HL-60 (cell line): ENCODE results near the gene BHLHE40.
A peak's percentile ranks its signal among the peaks of the same experiment; 100 is the strongest.

Experiments
- DNase-seq, 2 experiments: peaks; one replicate each; pipeline ENCODE4 v3.0.0-alpha.2; 2010 to 2020; ENCODE audit warnings: low read depth in 1 of 2, low spot score in 1 of 2
- H3K27ac ChIP-seq: fragments of 250-450 bp; sonication (Bioruptor Pico); replicated peaks from 2 replicates; pipeline ENCODE4 v1.5.1; 2020; ENCODE audit warnings: mild to moderate bottlenecking, moderate library complexity
- H3K27me3 ChIP-seq: fragments of 250-450 bp; sonication (Bioruptor Pico); 2 replicates; pipeline ENCODE4 v1.5.1; 2021; ENCODE audit warnings: mild to moderate bottlenecking, moderate library complexity; ENCODE audit not compliant: insufficient read depth, poor library complexity, severe bottlenecking
- H3K4me3 ChIP-seq: replicated peaks from 2 replicates; pipeline ENCODE4 v1.5.1; 2011; ENCODE audit warnings: mild to moderate bottlenecking, control low read depth, low read length; ENCODE audit not compliant: insufficient read depth
- GABPA ChIP-seq: IDR thresholded peaks from 2 replicates; pipeline ENCODE4 v1.6.1; 2012; ENCODE audit warnings: low read depth
- POLR2AphosphoS5 ChIP-seq: IDR thresholded peaks from 2 replicates; pipeline ENCODE4 v1.6.1; 2012; ENCODE audit warnings: low read depth
- SPI1 ChIP-seq: IDR thresholded peaks from 2 replicates; pipeline ENCODE4 v1.6.1; 2012; ENCODE audit warnings: low read depth, mild to moderate bottlenecking, borderline replicate concordance
- TF ChIP-seq, protein P1 (sequence below): IDR thresholded peaks from one replicate; pipeline ENCODE4 v1.5.1; 2011; ENCODE audit warnings: low read length, control low read depth, inconsistent platforms; ENCODE audit not compliant: insufficient read depth
- TF ChIP-seq, protein P2 (sequence below): IDR thresholded peaks from 2 replicates; pipeline ENCODE4 v1.6.1; 2012; ENCODE audit warnings: low read depth; ENCODE audit not compliant: insufficient replicate concordance

BHLHE40 gene

DNA sequence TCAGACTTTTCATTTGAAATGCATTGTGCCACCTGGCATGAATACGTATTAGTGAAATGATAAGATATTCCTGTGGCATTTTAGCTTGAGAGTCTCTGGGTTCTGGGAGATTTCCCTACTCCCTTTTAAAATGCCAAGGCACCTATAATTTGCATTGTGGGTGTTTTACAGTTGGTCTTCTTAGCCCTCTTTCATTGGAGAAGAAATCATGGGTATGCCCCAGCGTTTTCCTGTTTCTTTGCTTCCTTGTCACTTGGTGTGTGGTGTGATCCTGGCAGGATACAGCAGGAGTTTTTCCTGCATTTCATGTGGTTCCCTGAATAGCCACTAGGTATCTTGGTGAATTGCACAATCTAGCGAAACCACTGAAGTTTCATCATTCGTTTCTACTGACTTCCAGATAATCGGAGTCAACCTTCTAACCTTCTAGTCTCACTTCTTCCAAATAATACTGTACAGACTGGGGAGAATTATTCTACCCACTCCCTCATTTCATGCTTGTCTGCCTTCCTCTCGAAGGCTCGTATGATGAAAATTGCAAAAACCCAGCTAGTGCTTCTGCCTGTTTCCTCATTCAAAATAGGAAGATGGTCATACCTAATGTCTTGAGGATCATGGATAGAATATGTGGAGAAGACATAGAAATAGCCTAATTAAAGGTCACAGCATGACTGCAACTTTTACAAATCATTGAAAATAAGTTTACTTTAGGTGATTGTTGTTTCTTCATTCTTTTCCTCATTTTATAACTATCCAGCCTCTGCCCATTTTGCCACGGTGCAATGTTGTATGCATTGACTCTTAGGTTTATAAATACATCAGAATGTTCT, 2.6 kb downstream of the BHLHE40 start:
- H3K27me3 ChIP-seq, result no peaks in the 10 kb centered on the region
- H3K27ac ChIP-seq, result no peak overlapping the region
- TF ChIP-seq, protein P1, sequence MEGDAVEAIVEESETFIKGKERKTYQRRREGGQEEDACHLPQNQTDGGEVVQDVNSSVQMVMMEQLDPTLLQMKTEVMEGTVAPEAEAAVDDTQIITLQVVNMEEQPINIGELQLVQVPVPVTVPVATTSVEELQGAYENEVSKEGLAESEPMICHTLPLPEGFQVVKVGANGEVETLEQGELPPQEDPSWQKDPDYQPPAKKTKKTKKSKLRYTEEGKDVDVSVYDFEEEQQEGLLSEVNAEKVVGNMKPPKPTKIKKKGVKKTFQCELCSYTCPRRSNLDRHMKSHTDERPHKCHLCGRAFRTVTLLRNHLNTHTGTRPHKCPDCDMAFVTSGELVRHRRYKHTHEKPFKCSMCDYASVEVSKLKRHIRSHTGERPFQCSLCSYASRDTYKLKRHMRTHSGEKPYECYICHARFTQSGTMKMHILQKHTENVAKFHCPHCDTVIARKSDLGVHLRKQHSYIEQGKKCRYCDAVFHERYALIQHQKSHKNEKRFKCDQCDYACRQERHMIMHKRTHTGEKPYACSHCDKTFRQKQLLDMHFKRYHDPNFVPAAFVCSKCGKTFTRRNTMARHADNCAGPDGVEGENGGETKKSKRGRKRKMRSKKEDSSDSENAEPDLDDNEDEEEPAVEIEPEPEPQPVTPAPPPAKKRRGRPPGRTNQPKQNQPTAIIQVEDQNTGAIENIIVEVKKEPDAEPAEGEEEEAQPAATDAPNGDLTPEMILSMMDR, result no peak
- TF ChIP-seq POLR2AphosphoS5, result 0 out of 2 replicates have a peak, but pooled peaks have one; percentile 24
- peak overlapping the region; percentile 24 for H3K4me3 ChIP-seq
- peak; percentile 69 to 84 for DNase-seq

DNA sequence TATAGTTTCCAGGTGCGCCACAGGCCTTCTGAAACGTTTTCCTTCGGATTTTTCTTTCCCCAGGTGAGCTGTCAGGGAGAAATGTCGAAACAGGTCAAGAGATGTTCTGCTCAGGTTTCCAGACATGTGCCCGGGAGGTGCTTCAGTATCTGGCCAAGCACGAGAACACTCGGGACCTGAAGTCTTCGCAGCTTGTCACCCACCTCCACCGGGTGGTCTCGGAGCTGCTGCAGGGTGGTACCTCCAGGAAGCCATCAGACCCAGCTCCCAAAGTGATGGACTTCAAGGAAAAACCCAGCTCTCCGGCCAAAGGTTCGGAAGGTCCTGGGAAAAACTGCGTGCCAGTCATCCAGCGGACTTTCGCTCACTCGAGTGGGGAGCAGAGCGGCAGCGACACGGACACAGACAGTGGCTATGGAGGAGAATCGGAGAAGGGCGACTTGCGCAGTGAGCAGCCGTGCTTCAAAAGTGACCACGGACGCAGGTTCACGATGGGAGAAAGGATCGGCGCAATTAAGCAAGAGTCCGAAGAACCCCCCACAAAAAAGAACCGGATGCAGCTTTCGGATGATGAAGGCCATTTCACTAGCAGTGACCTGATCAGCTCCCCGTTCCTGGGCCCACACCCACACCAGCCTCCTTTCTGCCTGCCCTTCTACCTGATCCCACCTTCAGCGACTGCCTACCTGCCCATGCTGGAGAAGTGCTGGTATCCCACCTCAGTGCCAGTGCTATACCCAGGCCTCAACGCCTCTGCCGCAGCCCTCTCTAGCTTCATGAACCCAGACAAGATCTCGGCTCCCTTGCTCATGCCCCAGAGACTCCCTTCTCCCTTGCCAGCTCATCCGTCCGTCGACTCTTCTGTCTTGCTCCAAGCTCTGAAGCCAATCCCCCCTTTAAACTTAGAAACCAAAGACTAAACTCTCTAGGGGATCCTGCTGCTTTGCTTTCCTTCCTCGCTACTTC, 3.8 kb downstream of the BHLHE40 start:
- 0 out of 2 replicates have a peak overlapping the region, but pooled peaks have one; percentile 8 for H3K4me3 ChIP-seq
- no peak for DNase-seq
- no peaks in the 10 kb centered on the region for H3K27me3 ChIP-seq
- no peak overlapping the region for H3K27ac ChIP-seq
- TF ChIP-seq, protein P2, sequence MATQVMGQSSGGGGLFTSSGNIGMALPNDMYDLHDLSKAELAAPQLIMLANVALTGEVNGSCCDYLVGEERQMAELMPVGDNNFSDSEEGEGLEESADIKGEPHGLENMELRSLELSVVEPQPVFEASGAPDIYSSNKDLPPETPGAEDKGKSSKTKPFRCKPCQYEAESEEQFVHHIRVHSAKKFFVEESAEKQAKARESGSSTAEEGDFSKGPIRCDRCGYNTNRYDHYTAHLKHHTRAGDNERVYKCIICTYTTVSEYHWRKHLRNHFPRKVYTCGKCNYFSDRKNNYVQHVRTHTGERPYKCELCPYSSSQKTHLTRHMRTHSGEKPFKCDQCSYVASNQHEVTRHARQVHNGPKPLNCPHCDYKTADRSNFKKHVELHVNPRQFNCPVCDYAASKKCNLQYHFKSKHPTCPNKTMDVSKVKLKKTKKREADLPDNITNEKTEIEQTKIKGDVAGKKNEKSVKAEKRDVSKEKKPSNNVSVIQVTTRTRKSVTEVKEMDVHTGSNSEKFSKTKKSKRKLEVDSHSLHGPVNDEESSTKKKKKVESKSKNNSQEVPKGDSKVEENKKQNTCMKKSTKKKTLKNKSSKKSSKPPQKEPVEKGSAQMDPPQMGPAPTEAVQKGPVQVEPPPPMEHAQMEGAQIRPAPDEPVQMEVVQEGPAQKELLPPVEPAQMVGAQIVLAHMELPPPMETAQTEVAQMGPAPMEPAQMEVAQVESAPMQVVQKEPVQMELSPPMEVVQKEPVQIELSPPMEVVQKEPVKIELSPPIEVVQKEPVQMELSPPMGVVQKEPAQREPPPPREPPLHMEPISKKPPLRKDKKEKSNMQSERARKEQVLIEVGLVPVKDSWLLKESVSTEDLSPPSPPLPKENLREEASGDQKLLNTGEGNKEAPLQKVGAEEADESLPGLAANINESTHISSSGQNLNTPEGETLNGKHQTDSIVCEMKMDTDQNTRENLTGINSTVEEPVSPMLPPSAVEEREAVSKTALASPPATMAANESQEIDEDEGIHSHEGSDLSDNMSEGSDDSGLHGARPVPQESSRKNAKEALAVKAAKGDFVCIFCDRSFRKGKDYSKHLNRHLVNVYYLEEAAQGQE, result no peak
- TF ChIP-seq, protein P1, result no peak
- TF ChIP-seq SPI1, result no peak
- no peak for TF ChIP-seq GABPA
- TF ChIP-seq POLR2AphosphoS5, result no peak

DNA sequence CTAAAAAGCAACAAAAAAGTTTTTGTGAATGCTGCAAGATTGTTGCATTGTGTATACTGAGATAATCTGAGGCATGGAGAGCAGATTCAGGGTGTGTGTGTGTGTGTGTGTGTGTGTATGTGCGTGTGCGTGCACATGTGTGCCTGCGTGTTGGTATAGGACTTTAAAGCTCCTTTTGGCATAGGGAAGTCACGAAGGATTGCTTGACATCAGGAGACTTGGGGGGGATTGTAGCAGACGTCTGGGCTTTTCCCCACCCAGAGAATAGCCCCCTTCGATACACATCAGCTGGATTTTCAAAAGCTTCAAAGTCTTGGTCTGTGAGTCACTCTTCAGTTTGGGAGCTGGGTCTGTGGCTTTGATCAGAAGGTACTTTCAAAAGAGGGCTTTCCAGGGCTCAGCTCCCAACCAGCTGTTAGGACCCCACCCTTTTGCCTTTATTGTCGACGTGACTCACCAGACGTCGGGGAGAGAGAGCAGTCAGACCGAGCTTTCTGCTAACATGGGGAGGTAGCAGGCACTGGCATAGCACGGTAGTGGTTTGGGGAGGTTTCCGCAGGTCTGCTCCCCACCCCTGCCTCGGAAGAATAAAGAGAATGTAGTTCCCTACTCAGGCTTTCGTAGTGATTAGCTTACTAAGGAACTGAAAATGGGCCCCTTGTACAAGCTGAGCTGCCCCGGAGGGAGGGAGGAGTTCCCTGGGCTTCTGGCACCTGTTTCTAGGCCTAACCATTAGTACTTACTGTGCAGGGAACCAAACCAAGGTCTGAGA, 4.7 kb downstream of the BHLHE40 start:
- Histone ChIP-seq H3K27me3 (no peaks in the 10 kb centered on the region), H3K4me3 (peak overlapping the region; percentile 13; the same call in 1 of the 2 replicates), H3K27ac (no peak overlapping the region)
- DNase-seq, result peak in 1 of 2 experiments; percentile 75
- TF ChIP-seq POLR2AphosphoS5 (no peak), SPI1 (no peak)
- TF ChIP-seq, protein P1, result no peak
- TF ChIP-seq, protein P2, result no peak
